ENCODE measurements around the gene HOXA3.

HOXA3 gene

DNA sequence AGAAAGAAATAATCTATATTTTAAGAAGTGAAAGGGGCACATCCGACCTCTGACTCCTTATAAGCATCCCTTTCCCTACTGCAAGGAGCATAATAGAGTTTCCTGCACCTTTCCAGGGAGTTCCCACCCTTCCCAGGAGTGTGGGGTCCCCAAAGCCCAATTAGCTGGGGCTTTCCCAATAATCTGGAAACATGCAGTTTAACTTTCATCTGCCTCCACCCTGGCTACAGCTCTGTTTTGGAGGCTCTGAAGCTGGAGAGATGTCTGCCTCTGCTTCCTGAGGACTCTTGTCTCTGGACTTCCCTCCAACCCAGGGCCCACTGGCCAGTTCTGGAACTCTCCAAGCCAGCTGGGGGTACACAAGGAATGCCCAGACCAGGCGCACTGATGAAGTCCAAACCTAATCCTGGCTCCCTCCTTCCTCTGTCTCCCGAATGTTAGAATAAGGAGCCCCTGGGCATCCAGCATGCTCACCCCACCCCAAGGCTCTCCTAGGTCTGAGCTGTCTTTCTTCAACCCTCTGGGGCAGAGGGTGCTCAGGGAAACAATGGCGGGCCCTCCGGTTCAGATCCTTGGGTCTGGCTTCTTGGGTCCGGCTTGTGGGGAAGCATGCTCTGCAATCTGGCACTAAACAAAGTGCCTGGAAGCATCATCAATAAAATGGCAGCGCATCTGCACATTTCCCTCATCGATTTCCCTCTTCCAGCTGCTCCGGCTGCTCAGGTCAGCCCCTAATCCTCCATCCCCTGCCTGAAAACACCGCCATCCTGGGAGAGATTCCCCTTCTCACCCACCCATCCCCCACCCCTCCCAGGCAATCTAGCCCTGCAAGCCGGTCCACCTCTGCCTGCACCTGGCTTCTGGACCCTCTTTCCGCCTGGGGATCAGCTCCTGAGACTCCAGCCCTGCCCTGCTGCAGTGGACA lies 35.2 kb downstream of the HOXA3 start:
- DNase-seq: no peak

DNA sequence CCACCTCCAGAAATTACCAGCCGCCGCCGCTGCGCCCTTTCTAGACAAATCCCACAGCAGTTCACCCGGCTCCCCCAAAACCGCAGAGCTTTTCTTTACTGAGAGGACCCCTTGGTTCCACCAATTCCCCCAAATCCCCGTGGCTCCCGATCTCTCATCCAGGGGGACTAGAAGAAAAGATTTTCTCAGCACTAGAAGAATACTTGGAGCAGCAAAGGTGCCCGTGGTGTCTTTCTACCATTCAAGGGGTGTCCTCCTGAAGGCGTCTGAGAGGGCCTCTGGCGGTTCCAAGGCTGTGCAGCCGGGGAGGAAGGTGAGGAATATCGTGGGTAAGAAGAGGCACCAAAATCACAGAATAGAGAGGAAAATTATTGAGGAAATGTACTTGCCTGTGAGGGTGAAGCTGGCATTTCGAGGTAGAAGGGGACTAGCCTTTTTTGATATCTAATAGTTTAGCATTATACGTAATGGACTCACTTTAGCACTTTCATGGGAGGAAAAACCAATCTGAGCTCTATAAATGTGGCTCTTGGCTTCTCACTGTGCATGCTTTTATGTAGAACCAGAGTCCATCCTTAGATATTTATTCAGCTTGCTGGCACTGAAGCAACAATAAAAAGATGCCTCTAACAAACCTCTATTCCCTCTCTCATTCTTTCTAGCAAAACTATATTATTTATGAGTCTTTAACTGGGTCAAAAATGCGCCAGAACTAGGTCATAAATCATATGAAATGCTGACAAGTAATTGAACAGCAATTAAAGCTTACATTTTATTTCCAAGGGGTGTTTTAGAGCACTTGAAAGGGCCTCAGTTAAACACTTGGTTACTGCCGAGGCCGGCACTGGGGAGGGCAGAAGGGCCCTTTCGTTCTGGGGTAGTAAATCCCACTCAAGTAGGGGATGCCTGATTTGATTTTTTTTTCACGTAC lies 36.1 kb downstream of the HOXA3 start:
- DNase-seq: no peak

DNA sequence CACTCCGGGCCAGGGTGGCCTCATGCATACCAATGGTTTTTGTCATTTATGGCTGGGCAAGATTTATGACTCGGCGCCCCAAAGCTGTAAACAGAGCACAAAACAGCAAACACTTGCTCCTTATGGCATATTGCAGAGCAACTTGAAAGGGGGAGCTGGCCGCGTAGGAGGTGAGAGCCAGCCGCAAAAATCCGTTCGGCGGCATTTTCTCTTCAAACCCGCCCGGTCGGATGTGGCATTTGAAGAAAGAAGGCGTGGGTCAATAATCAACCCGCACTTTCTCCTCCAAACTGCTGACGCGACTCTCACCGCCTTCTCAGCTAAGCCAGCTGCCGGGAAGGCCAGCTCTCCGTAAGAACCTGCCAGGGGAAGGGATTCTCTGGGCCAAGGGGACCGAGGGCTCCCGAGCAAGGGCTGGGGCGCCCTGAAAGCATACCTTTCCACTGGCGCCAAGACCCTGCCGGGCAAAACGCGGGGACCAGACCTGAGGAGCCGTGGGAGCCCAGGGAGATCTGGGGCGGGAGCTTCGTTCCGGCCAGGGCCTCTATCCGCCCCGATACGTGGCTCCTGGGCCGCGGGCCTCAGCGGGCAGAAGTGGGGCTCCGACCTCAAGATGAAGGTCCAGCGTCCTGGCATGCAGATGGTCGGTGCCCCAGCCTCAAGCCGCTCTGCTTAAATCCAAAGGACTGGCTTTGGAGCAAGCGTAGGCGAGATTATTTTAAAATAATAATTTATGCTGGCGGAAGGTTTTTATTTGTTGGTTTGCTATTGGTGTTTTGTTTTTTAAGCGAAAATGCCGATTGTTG lies 37.0 kb downstream of the HOXA3 start:
- no peak for DNase-seq

DNA sequence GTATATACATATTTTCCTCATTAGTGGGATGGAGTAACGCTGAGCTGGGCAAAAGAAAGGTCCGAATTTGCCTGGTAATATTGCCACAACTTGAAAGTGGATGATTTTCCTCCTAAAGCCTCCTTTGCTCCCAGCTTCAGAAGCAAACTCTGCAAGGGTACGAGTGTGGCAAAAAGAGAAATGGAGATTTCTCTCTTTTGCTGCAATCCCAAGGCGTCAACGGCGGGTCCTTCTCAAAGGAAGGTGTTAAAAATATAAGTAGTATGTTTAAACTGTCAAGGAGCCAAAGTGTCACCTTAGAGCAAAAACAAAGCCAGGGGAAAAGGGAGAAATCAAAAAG lies 37.5 kb downstream of the HOXA3 start:
- no peak for DNase-seq

DNA sequence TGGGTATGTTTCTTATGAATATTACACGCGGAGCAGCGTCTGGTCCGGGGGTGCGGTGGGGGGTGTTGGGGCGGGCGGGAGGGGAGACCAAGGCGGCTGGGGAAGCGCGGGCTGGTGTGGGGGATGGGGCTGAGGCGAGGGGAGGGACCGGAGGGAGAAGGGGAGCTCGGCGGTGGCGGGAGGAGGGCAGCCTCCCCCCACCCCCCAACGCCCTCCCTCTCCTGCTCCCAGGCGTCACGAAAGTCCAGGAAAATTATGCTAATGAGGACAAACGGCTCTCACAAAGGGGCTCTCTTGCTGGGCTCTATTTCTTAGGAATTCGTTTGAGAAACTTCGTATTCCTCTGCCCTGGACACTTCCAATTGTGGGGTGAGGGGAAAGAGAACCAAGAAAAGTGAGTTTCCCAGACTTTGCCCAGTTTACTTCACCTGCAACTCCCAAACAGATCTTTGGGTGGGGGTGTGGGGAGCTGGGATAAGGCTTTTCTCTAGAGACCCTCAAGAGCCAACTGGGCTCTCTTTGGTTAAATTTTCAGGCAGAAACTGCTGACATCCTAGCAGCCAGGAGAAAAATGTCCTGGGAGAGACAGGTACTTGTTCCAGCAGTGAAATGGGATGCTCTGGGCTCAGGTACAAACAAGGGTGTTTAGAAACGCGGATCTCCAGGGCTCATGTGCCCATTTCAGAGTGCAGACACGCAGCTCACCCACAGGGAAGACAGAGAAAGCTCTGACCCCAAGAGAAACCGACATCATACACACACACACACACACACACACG lies 38.2 kb downstream of the HOXA3 start:
- DNase-seq: no peak

DNA sequence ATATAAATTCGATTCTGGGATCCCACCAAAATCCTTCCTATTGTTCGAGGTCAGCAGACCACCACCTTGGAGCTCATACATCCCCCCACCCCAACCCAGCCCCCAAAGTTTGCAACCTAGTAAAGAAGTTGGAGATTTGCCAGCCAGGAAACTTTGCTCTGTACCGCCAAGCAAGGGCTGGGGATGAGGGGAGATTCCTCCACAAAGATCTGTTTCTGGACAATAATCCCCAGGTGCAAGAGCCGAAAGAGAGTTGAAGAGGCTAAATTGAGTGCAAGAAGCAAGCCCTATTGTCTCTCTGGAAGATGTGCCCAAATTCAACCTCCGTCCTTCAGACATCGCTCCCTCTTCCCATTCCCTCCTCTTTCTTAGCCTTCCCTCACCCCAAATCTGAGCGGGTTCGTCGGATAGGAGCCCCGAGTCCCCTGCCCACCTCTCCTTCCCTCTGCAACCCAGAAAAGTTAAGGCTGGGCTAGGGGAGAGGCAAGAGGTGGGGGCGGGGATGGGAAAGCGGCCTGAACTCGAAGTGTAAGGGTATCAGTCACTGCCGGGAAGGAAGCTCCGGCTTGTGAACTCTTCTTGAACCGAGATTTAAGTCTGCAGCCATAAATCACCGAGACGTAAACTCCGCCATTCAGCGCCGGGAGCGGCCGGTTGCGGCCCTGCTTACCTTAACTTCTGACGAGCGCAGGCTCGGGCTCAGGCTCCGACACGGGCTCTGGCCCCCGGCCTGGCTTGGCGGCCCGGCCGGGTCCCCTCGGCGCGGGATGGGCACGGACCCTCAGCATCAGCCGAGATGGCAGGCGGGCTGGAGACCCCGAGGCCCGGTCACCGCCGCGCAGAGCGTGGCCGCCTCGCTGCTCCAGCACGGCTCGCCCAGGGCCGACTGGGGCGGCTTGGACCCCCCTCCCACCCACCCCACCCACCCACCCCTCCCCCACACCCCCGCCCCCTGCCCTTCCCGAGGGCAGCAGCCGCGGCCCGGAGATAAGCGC lies 39.1 kb downstream of the HOXA3 start:
- DNase-seq: no peak

DNA sequence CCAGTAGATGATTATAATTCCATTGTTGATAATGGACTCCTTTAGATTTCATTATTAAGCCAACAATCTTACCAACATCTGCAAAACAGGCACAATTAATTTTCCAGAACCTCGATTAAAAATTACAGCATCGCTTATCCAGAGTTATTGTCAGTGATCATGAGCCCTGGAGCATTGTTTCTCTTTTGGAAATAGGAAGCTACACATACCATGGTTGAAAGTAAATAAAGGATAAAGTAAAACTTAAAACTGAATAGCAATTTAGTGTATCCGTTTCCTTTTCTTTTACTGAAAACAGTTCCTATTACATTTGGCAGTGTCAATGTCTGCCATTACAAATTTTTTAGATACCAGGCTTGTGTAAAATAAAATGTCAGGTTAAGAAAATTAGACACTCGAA lies 40.0 kb downstream of the HOXA3 start:
- DNase-seq: no peak

DNA sequence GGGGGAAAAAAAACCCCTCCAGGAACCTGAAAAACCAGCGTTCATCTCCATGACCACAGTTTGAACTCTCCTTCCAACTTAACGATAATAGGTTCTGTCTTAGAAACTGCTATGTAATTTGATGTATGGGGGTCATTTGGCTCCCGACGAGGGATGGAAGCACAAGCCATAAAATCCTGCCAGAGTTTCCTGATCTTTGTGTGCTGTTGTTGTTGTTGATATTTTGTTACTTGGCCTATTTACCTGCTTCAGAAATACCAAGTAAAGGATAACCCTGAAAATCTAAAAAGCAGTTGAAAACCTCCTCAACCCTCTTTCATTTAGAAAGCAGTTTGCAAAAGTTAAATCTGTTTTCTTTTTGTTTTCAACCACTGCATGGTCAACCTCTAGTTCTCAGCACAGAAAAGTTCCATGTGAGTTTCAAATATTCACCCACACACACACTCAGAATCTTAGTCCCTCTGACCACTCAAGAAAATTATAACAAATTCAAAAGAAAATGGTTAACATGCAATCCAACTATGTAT lies 40.6 kb downstream of the HOXA3 start:
- DNase-seq: no peak

DNA sequence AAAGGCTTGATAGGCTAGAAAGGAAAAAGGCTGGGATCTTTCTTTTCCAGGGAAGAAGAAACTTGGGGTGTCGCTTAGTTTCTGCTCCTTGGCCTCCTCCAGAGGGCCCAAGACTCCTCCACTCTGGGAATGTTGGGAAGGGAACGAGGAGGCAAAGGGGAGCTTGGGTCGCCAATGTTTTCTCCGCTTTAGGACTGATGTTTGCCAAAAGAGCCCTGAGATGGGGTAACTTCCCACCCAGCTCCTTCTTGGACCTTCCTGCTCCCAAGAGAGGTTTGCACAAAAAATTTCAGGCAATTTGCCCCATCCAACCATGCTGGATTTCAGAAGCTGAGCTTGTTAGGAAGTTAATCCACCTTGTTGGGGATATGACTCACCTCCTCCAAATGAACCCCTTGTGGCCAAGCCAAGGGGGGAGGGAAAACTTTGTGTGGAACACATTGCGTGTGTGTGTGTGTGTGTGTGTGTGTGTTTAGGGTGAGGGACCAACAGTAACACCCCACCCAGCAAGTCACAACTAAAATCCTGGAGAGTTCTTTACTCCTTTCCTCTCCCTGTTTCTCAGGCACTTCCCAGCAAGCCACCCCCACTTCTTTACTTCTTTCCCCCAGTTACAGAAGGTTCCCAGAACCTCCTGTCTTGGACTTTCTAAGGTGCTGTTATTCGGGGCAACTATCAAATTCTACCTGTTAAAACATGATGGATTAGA lies 41.2 kb downstream of the HOXA3 start:
- no peak for DNase-seq

DNA sequence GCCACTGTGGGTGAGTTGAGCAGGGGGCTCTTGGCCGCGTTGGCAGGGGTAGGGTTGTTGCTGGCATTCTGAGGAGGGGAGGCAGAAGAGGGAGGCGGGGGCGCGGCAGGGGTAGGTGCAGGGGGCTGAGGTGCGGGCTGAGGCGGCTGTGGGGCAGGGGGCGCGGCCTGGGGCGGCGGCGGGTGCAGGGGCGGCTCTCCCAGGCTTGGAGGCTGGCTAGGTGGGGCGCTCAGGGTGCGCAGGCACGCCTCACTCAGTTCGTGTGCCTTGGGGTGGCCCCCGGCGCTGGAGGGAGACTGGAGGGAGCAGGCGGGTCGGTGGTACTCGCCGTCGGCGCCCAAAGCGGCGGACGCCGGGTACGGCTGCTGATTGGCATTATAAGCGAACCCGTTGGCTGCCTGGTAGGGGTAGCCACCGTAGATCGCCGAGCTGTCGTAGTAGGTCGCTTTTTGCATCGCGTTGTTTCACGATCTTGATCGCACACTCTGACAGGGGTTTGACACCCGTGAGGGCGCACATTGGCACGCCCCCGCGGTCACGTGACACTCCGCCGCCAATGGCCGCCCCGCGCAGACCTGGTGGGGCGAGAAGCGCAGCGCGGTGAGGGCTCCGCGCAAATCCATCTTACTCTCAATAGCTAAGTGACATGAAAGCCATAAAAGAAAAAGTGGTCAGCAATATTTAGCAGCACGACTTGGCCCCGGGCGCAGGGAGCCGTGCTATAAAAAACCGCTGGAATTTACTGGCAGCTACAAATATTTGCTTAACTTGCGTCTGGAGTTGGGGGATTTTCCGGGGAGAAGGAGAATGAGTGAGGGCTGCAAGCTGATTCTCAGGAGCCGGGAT lies 42.0 kb downstream of the HOXA3 start:
- no peak for DNase-seq

DNA sequence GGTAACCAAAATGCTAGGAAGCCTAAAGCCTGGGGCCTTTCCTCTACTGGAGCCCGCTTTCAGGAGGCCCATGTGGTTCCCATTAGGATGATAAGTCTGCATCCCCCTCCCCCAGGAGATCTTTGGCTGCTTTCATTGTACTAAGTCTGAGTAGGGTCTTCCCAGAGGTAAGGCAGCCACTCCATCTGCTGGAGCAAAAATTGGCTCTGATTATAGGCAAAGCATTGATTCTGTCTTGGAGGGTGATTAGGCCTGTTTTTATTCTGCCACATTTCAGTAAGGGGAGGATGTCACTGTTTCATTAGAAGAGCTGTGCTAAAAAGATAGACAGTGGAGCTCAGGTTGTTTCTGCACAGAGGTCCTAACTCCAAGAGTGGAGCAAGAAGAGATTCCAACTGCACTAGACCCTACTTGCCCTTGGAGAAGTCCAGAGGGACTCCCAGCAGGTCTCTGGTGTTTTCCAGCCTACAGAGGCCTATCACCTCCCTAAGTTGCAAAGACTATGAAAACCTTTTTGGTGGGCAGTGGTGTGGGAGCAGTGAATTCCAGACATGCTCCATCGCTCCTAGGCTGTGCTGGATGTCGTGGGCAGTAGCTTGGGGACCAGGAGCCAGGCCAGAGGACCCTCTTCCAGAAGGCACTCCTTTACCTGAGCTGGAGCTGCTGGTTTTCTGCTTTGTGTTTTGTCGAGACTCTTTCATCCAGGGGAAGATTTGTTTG lies 42.8 kb downstream of the HOXA3 start:
- no peak for DNase-seq

DNA sequence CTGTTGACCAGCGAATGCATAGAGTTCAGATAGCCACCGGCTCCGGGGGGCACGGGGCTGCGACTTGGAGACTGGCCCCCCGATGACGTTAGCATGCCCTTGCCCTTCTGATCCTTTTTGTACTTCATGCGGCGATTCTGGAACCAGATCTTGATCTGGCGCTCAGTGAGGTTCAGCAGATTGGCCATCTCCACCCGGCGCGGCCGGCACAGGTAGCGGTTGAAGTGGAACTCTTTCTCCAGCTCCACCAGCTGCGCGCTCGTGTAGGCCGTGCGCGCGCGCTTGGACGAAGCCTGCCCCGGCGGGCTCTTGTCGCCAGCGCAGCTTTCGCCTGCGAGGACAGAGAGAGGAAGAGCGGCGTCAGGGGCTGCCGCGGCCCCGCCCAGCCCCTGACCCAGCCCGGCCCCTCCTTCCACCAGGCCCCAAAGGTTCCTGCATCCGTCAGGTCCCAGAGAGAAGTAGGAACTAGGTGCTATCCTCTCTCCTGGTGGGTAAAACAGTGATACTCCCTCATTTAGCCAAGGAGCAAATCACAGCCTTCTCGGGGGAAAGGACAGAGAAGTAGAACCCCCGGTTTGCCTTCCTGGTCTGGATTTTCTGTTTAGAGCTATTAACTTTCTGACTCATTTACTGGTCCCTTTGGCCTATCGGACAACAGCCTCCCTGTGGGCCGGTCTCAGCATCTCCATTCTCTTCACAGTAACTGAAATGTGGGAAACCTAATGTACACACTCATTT lies 43.8 kb downstream of the HOXA3 start:
- DNase-seq: no peak

DNA sequence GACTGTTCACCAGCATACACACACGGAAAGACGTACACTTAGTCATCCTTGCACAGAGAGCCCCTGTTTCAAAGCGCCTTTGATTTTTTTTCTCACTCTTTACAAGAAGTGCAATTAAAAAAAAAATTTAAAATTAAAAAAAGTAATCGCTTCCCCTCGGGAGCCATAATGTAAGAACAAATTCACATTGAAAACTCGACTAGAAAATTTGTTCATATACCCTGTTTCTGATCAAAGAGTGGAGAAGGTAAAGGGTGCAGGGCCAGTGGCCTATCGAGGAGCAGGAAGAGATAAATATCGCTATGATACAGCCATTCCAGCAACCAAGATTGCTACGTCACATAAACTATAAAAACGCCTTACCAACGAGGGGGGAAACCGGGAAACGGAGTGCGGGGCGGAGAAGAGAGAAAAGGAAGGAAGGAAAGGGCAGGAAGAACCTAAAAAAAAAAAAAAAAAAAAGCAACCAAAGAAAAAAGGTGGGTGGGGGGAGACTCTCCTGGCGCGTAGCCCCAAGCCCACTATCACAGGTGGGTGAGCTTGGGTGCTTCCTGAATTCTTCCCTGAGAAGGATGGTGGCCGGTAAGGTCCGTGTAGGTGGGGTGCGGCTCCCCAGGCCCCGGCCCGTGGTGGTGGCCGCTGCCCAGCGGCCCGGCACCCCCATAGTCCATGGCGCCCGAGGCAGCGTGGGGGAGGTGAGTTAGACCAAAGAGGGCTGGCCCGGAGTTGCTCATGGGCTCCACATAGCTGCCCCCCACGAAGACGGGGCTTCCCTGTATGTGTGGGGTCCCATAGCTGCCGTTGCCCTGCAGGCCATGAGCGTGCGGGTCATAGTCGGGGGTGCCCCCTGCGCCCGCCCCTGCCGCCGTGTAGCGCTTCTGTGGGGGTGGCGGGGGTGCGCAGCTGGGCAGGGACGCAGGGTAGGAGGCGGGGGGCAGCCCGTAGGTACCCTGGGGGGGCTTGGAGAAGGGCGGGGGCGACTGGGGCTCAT lies 44.7 kb downstream of the HOXA3 start:
- no peak for DNase-seq

DNA sequence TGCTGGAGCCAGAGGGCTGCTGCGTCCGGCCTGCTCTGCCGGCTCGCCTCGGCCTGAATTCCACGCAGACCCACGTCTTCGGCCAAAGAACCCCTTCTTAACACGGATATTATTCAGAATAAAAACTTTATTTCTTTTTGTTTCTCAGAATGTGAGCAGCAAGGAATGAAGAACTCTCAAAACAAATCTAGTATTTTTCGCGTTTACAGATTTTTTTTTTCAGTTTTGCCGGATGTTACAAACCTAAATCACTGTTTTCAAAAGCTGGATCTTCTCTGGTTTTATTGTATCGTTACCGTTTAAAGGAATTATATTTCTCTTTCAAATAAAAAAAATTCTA lies 45.5 kb downstream of the HOXA3 start:
- no peak for DNase-seq

Measured in anterior cingulate cortex (tissue), 58 donors.